Progenitor cell of endocrine pancreas (in vitro differentiated cells): ENCODE results near the gene DGKQ. TPM values are rescaled to one million over a fixed set of nuclear protein-coding genes. Genes with fewer than 3 reads are reported as not detected.

Experiments
- DNase-seq: peaks from one replicate; pipeline ENCODE4 v3.0.0; 2021; ENCODE audit warnings: low spot score; ENCODE audit not compliant: unreplicated experiment
- H3K27ac Mint-ChIP-seq: 2 replicates; pipeline ENCODE4 v1.8.0; 2021; ENCODE audit warnings: mild to moderate bottlenecking, moderate library complexity, mixed read lengths
- H3K27me3 Mint-ChIP-seq: 2 replicates; pipeline ENCODE4 v1.8.0; 2021; ENCODE audit warnings: mixed read lengths
- H3K36me3 Mint-ChIP-seq: 2 replicates; pipeline ENCODE4 v1.8.0; 2022; ENCODE audit warnings: mixed read lengths; ENCODE audit not compliant: insufficient read depth
- H3K4me1 Mint-ChIP-seq: 2 replicates; pipeline ENCODE4 v1.8.0; 2021; ENCODE audit warnings: low read depth, mixed read lengths
- H3K4me3 Mint-ChIP-seq: 2 replicates; pipeline ENCODE4 v1.8.0; 2021; ENCODE audit warnings: low read depth, mild to moderate bottlenecking, moderate library complexity, mixed read lengths
- H3K9me3 Mint-ChIP-seq: 2 replicates; pipeline ENCODE4 v1.8.0; 2021; ENCODE audit warnings: low read depth, mixed read lengths
- CTCF ChIP-seq: fragments of 200-600 bp; sonication (generic); IDR thresholded peaks from one replicate; pipeline ENCODE4 v1.5.0; 2021; ENCODE audit warnings: antibody characterized with exemption, mild to moderate bottlenecking; ENCODE audit not compliant: unreplicated experiment
- total RNA-seq: library from RNA; stranded (reverse); gene quantifications from 2 replicates; pipeline ENCODE4 v1.2.1, GENCODE V29; 2021

The DGKQ gene
- total RNA-seq, 1 donor from 2014 or later: 24.9 TPM

GRCh38 chr4:1019729-1020470, 46.5 kb upstream of the DGKQ start:
- Mint-ChIP-seq H3K36me3 (peaks cover 1% of the 10 kb centered on the region), H3K9me3 (no peaks in the 10 kb centered on the region), H3K27ac (no peak overlapping the region), H3K27me3 (no peaks in the 10 kb centered on the region), H3K4me1 (peaks cover 10% of the 10 kb centered on the region), H3K4me3 (no peak overlapping the region)
- no peak for TF ChIP-seq CTCF
- DNase-seq: no peak

- no peak for DNase-seq
- peaks cover 1% of the 10 kb centered on the region for H3K36me3 Mint-ChIP-seq
- H3K27me3 Mint-ChIP-seq: no peaks in the 10 kb centered on the region
- H3K4me3 Mint-ChIP-seq: no peak overlapping the region
- peak overlapping the region; percentile 5 for H3K27ac Mint-ChIP-seq
- H3K4me1 Mint-ChIP-seq: peaks cover 10% of the 10 kb centered on the region
- TF ChIP-seq CTCF: no peak
- H3K9me3 Mint-ChIP-seq: no peaks in the 10 kb centered on the region
These were observed 46.0 kb upstream of the DGKQ start for GRCh38 chr4:1019320-1019719.

GRCh38 chr4:1018147-1019020, 45.0 kb upstream of the DGKQ start:
- H3K36me3 Mint-ChIP-seq: peaks cover 3% of the 10 kb centered on the region
- no peak for DNase-seq
- no peaks in the 10 kb centered on the region for H3K27me3 Mint-ChIP-seq
- peak overlapping the region; percentile 59 for H3K27ac Mint-ChIP-seq
- TF ChIP-seq CTCF: no peak
- peaks cover 18% of the 10 kb centered on the region for H3K4me1 Mint-ChIP-seq
- H3K4me3 Mint-ChIP-seq: no peak overlapping the region
- no peaks in the 10 kb centered on the region for H3K9me3 Mint-ChIP-seq

GRCh38 chr4:1017706-1018105, 44.3 kb upstream of the DGKQ start:
- TF ChIP-seq CTCF: no peak
- DNase-seq: no peak
- H3K27me3 Mint-ChIP-seq: no peaks in the 10 kb centered on the region
- H3K4me3 Mint-ChIP-seq: no peak overlapping the region
- H3K4me1 Mint-ChIP-seq: peaks cover 18% of the 10 kb centered on the region
- H3K36me3 Mint-ChIP-seq: peaks cover 3% of the 10 kb centered on the region
- no peak overlapping the region for H3K27ac Mint-ChIP-seq
- H3K9me3 Mint-ChIP-seq: no peaks in the 10 kb centered on the region

- no peaks in the 10 kb centered on the region for H3K9me3 Mint-ChIP-seq
- H3K27me3 Mint-ChIP-seq: no peaks in the 10 kb centered on the region
- DNase-seq: no peak
- H3K36me3 Mint-ChIP-seq: peaks cover 3% of the 10 kb centered on the region
- H3K4me1 Mint-ChIP-seq: peaks cover 18% of the 10 kb centered on the region
- H3K27ac Mint-ChIP-seq: no peak overlapping the region
- TF ChIP-seq CTCF: no peak
- H3K4me3 Mint-ChIP-seq: no peak overlapping the region
These were observed 43.8 kb upstream of the DGKQ start for GRCh38 chr4:1017211-1017610.
